Type B pancreatic cell (in vitro differentiated cells): Measurements from ENCODE around the gene PITHD1. TPM values are rescaled to one million over a fixed set of nuclear protein-coding genes. Genes with fewer than 3 reads are reported as not detected.

ENCODE experiments used
- DNase-seq: peaks from one replicate; pipeline ENCODE4 v3.0.0; 2021; ENCODE audit warnings: mixed read lengths; ENCODE audit not compliant: unreplicated experiment; ENCODE audit errors: extremely low spot score
- H3K27ac Mint-ChIP-seq: 2 replicates; pipeline ENCODE4 v1.8.0; 2021; ENCODE audit warnings: mild to moderate bottlenecking, mixed read lengths
- H3K27me3 Mint-ChIP-seq: 2 replicates; pipeline ENCODE4 v1.8.0; 2021; ENCODE audit warnings: mixed read lengths
- H3K36me3 Mint-ChIP-seq: 2 replicates; pipeline ENCODE4 v1.8.0; 2021; ENCODE audit warnings: mixed read lengths
- H3K4me1 Mint-ChIP-seq: one replicate; pipeline ENCODE4 v1.8.0; 2021; ENCODE audit warnings: mixed read lengths; ENCODE audit not compliant: unreplicated experiment
- H3K4me3 Mint-ChIP-seq: 2 replicates; pipeline ENCODE4 v1.8.0; 2021; ENCODE audit warnings: mild to moderate bottlenecking, mixed read lengths
- H3K9me3 Mint-ChIP-seq: 2 replicates; pipeline ENCODE4 v1.8.0; 2021; ENCODE audit warnings: mixed read lengths
- CTCF ChIP-seq: fragments of 200-600 bp; sonication (generic); conservative IDR thresholded peaks from 2 replicates; pipeline ENCODE4 v1.5.0; 2021; ENCODE audit warnings: antibody characterized with exemption, mild to moderate bottlenecking
- total RNA-seq: library from RNA; stranded (reverse); gene quantifications from 2 replicates; pipeline ENCODE4 v1.2.1, GENCODE V29; 2021; ENCODE audit warnings: low replicate concordance

The PITHD1 gene
- total RNA-seq, 1 donor from 2014 or later: 71.1 TPM

- peaks cover 23% of the 10 kb centered on the region for H3K36me3 Mint-ChIP-seq
- H3K4me3 Mint-ChIP-seq: no peak overlapping the region
- peak overlapping the region; percentile 40 for H3K27ac Mint-ChIP-seq
- H3K9me3 Mint-ChIP-seq: no peaks in the 10 kb centered on the region
- H3K27me3 Mint-ChIP-seq: no peaks in the 10 kb centered on the region
- no peak for DNase-seq
- peaks cover 14% of the 10 kb centered on the region for H3K4me1 Mint-ChIP-seq
- TF ChIP-seq CTCF: no peak
Observed at GRCh38 chr1:23751815-23752200, 26.4 kb upstream of the PITHD1 start.

GRCh38 chr1:23752909-23753308 is 25.3 kb upstream of the PITHD1 start:
- no peak overlapping the region for H3K27ac Mint-ChIP-seq
- H3K9me3 Mint-ChIP-seq: no peaks in the 10 kb centered on the region
- no peaks in the 10 kb centered on the region for H3K27me3 Mint-ChIP-seq
- peaks cover 18% of the 10 kb centered on the region for H3K36me3 Mint-ChIP-seq
- peaks cover 4% of the 10 kb centered on the region for H3K4me1 Mint-ChIP-seq
- no peak for TF ChIP-seq CTCF
- DNase-seq: no peak
- H3K4me3 Mint-ChIP-seq: no peak overlapping the region

GRCh38 chr1:23756676-23757075 is 21.5 kb upstream of the PITHD1 start:
- H3K4me1 Mint-ChIP-seq: no peaks in the 10 kb centered on the region
- no peak for DNase-seq
- TF ChIP-seq CTCF: no peak
- H3K9me3 Mint-ChIP-seq: no peaks in the 10 kb centered on the region
- no peak overlapping the region for H3K4me3 Mint-ChIP-seq
- peaks cover 19% of the 10 kb centered on the region for H3K36me3 Mint-ChIP-seq
- no peak overlapping the region for H3K27ac Mint-ChIP-seq
- H3K27me3 Mint-ChIP-seq: no peaks in the 10 kb centered on the region

GRCh38 chr1:23757812-23758211 is 20.4 kb upstream of the PITHD1 start:
- Mint-ChIP-seq H3K36me3 (peaks cover 19% of the 10 kb centered on the region), H3K9me3 (no peaks in the 10 kb centered on the region), H3K4me1 (no peaks in the 10 kb centered on the region), H3K27me3 (no peaks in the 10 kb centered on the region), H3K27ac (no peak overlapping the region), H3K4me3 (no peak overlapping the region)
- TF ChIP-seq CTCF: no peak
- no peak for DNase-seq

- Mint-ChIP-seq H3K9me3 (no peaks in the 10 kb centered on the region), H3K4me3 (no peak overlapping the region), H3K4me1 (no peaks in the 10 kb centered on the region), H3K27me3 (no peaks in the 10 kb centered on the region), H3K27ac (no peak overlapping the region), H3K36me3 (peaks cover 12% of the 10 kb centered on the region)
- no peak for TF ChIP-seq CTCF
- DNase-seq: no peak
Observed at GRCh38 chr1:23759277-23759676, 18.9 kb upstream of the PITHD1 start.

- DNase-seq: no peak
- Mint-ChIP-seq H3K27ac (no peak overlapping the region), H3K9me3 (no peaks in the 10 kb centered on the region), H3K27me3 (no peaks in the 10 kb centered on the region), H3K4me1 (no peaks in the 10 kb centered on the region), H3K4me3 (no peak overlapping the region), H3K36me3 (peaks cover 7% of the 10 kb centered on the region)
- no peak for TF ChIP-seq CTCF
Observed at GRCh38 chr1:23763041-23763577, 15.1 kb upstream of the PITHD1 start.
